Head of caudate nucleus (tissue), 42 donors: ENCODE data around the gene DNPEP.

Experiments
- DNase-seq, 42 donors: peaks; one replicate each; pipeline versions ENCODE4 v3.0.0 to v3.0.0-alpha.2; 2020 to 2021; ENCODE audit warnings: mixed read lengths in 7 of 42
- intact Hi-C: fragments of 100-400 bp; cut with DNase I; formaldehyde crosslinking; loops from one replicate; pipeline ENCODE4 v1.15.0; 2022

The DNPEP gene

GRCh38 chr2:219332542-219332941, 55.2 kb downstream of the DNPEP start, which contains the start of gene RESP18:
RESP18 (minus strand) TSS chr2:219332744.
- intact Hi-C loops: no loop called here
- peak in 25 of 42 donors; percentile 14 to 75 (median 30) for DNase-seq

GRCh38 chr2:219331560-219332213, 56.0 kb downstream of the DNPEP start:
- peak in 41 of 42 donors; percentile 15 to 82 (median 60) for DNase-seq
- intact Hi-C loops: no loop called here

GRCh38 chr2:219327719-219328118, 60.0 kb downstream of the DNPEP start:
- intact Hi-C loops: no loop called here

GRCh38 chr2:219325657-219326315, 61.9 kb downstream of the DNPEP start:
- intact Hi-C loops: no loop called here
- DNase-seq: peak in 1 of 42 donors; percentile 25

More at GRCh38 chr2:219327719-219328118, 60.0 kb downstream of the DNPEP start:
- DNase-seq: peak in 18 of 42 donors; percentile 5 to 66 (median 30)

- intact Hi-C loops: no loop called here
- peak in 1 of 42 donors; percentile 30 for DNase-seq
These were observed 62.6 kb downstream of the DNPEP start for GRCh38 chr2:219325136-219325535.

GRCh38 chr2:219323434-219323833, 64.3 kb downstream of the DNPEP start:
- peak in 1 of 42 donors; percentile 5 for DNase-seq
- intact Hi-C loops: no loop called here
